SU-DHL-6 (cell line): ENCODE results near the gene SMDT1.

Experiments used
- H2AFZ ChIP-seq: fragments of 200-600 bp; sonication (generic); 2 replicates; pipeline ENCODE4 v1.6.1; 2014; ENCODE audit warnings: low read depth, mild to moderate bottlenecking, moderate library complexity, mixed read lengths, antibody characterized with exemption, low read length; ENCODE audit not compliant: severe bottlenecking
- H3F3A ChIP-seq: fragments of 200-600 bp; shearing (Covaris generic); 2 replicates; pipeline ENCODE4 v1.6.0; 2016; ENCODE audit warnings: antibody characterized with exemption, mild to moderate bottlenecking; ENCODE audit not compliant: insufficient read depth
- H3K27ac ChIP-seq: fragments of 200-600 bp; sonication (generic); 2 replicates; pipeline ENCODE4 v1.5.1; 2016; ENCODE audit warnings: low read depth, mild to moderate bottlenecking, low read length, moderate library complexity, mixed read lengths
- H3K27me3 ChIP-seq: fragments of 200-600 bp; sonication (generic), shearing (Covaris generic); 2 replicates; pipeline ENCODE4 v1.6.0; 2014; ENCODE audit warnings: mild to moderate bottlenecking, low read length
- H3K36me3 ChIP-seq: fragments of 200-600 bp; sonication (generic); 2 replicates; pipeline ENCODE4 v1.6.1; 2014; ENCODE audit warnings: mild to moderate bottlenecking, low read length, mixed read lengths
- H3K4me2 ChIP-seq: fragments of 300-600, 200-600 bp; shearing (Covaris generic), sonication (generic); 2 replicates; pipeline ENCODE4 v1.6.0; 2014; ENCODE audit warnings: low read length, low read depth, mild to moderate bottlenecking; ENCODE audit not compliant: poor library complexity, severe bottlenecking
- H3K4me3 ChIP-seq: fragments of 200-600 bp; sonication (generic); 2 replicates; pipeline ENCODE4 v1.5.1; 2014; ENCODE audit warnings: antibody characterized with exemption, low read length, mild to moderate bottlenecking, mixed read lengths; ENCODE audit not compliant: insufficient read depth, poor library complexity, severe bottlenecking
- H3K79me2 ChIP-seq: fragments of 200-600 bp; sonication (generic); 2 replicates; pipeline ENCODE4 v1.6.1; 2014; ENCODE audit warnings: mild to moderate bottlenecking, low read length, moderate library complexity; ENCODE audit not compliant: insufficient read depth
- H3K9ac ChIP-seq: fragments of 200-600 bp; sonication (generic); 2 replicates; pipeline ENCODE4 v1.7.0; 2014; ENCODE audit warnings: mild to moderate bottlenecking, low read length
- H3K9me2 ChIP-seq: fragments of 200-600 bp; sonication (generic); replicated peaks from 2 replicates; pipeline ENCODE4 v1.6.1; 2014; ENCODE audit warnings: low read length; ENCODE audit not compliant: insufficient read depth
- H3K9me3 ChIP-seq: fragments of 200-600 bp; sonication (generic); 2 replicates; pipeline ENCODE4 v1.6.1; 2014; ENCODE audit warnings: low read length, mixed read lengths; ENCODE audit not compliant: insufficient read depth
- H4K20me1 ChIP-seq: fragments of 200-600 bp; sonication (generic); 2 replicates; pipeline ENCODE4 v1.6.1; 2014; ENCODE audit warnings: low read depth, mild to moderate bottlenecking, antibody characterized with exemption, low read length, moderate library complexity, mixed read lengths
- CTCF ChIP-seq: fragments of 200-600 bp; sonication (generic); IDR thresholded peaks from one replicate; pipeline ENCODE4 v1.5.1; 2017; ENCODE audit warnings: antibody characterized with exemption, mild to moderate bottlenecking, low read length, moderate library complexity; ENCODE audit not compliant: insufficient read depth, poor library complexity, severe bottlenecking
- EZH2phosphoT487 ChIP-seq: fragments of 200-600 bp; sonication (generic), shearing (Covaris generic); conservative IDR thresholded peaks from 2 replicates; pipeline ENCODE4 v1.6.1; 2018; ENCODE audit warnings: mild to moderate bottlenecking, antibody characterized with exemption, low read length, moderate library complexity, mixed read lengths

Gene SMDT1

GRCh38 chr22:42039271-42039670 is 40.2 kb upstream of the SMDT1 start:
- H3K36me3 ChIP-seq = peaks cover 5% of the 10 kb centered on the region
- no peaks in the 10 kb centered on the region for H4K20me1 ChIP-seq
- H3K27me3 ChIP-seq = peaks cover 2% of the 10 kb centered on the region; the same call in 1 of the 2 replicates
- no peak overlapping the region for H2AFZ ChIP-seq
- peaks cover 12% of the 10 kb centered on the region; the same call in 1 of the 2 replicates for H3K9me3 ChIP-seq
- TF ChIP-seq CTCF (no peak), EZH2phosphoT487 (no peak)
- H3F3A ChIP-seq = no peaks in the 10 kb centered on the region
- H3K79me2 ChIP-seq = no peaks in the 10 kb centered on the region
- H3K9ac ChIP-seq = no peak overlapping the region
- no peaks in the 10 kb centered on the region for H3K9me2 ChIP-seq
- no peak overlapping the region for H3K4me2 ChIP-seq
- H3K4me3 ChIP-seq = no peak overlapping the region
- no peak overlapping the region for H3K27ac ChIP-seq

- Histone ChIP-seq H3F3A (no peaks in the 10 kb centered on the region), H3K9ac (no peak overlapping the region)
Measured at GRCh38 chr22:42041784-42042183, 37.7 kb upstream of the SMDT1 start.

GRCh38 chr22:42050641-42051180 is 28.8 kb upstream of the SMDT1 start:
- H3K27me3 ChIP-seq = no peaks in the 10 kb centered on the region
- H3K9ac ChIP-seq = no peak overlapping the region
- TF ChIP-seq CTCF (no peak), EZH2phosphoT487 (no peak)
- H3K27ac ChIP-seq = no peak overlapping the region
- H3K79me2 ChIP-seq = no peaks in the 10 kb centered on the region
- no peaks in the 10 kb centered on the region for H3F3A ChIP-seq
- H3K36me3 ChIP-seq = no peaks in the 10 kb centered on the region
- H3K9me3 ChIP-seq = no peaks in the 10 kb centered on the region
- no peaks in the 10 kb centered on the region for H4K20me1 ChIP-seq
- no peaks in the 10 kb centered on the region for H3K9me2 ChIP-seq
- H3K4me3 ChIP-seq = no peak overlapping the region
- no peak overlapping the region for H3K4me2 ChIP-seq
- H2AFZ ChIP-seq = no peak overlapping the region

More at GRCh38 chr22:42041784-42042183, 37.7 kb upstream of the SMDT1 start:
- peaks cover 12% of the 10 kb centered on the region; the same call in 1 of the 2 replicates for H3K9me3 ChIP-seq
- H3K79me2 ChIP-seq = no peaks in the 10 kb centered on the region
- H2AFZ ChIP-seq = no peak overlapping the region
- H3K4me3 ChIP-seq = no peak overlapping the region
- H3K27ac ChIP-seq = no peak overlapping the region
- H3K9me2 ChIP-seq = no peaks in the 10 kb centered on the region
- H3K27me3 ChIP-seq = peaks cover 2% of the 10 kb centered on the region; the same call in 1 of the 2 replicates
- H3K36me3 ChIP-seq = peaks cover 5% of the 10 kb centered on the region
- TF ChIP-seq CTCF (no peak), EZH2phosphoT487 (no peak)
- H4K20me1 ChIP-seq = no peaks in the 10 kb centered on the region
- H3K4me2 ChIP-seq = no peak overlapping the region
